Osteocyte (in vitro differentiated cells): ENCODE data around the gene UPF2. TPM values are rescaled to one million over a fixed set of nuclear protein-coding genes. Genes with fewer than 3 reads are reported as not detected.

Experiments used
- DNase-seq: peaks from one replicate; pipeline ENCODE4 v3.0.0; 2021; ENCODE audit warnings: mixed read lengths; ENCODE audit not compliant: unreplicated experiment; ENCODE audit errors: extremely low spot score
- H3K27ac Mint-ChIP-seq: one replicate; pipeline ENCODE4 v1.8.0; 2021; ENCODE audit warnings: mild to moderate bottlenecking, mixed read lengths; ENCODE audit not compliant: unreplicated experiment
- H3K27me3 Mint-ChIP-seq: one replicate; pipeline ENCODE4 v1.8.0; 2021; ENCODE audit warnings: mixed read lengths; ENCODE audit not compliant: unreplicated experiment
- H3K36me3 Mint-ChIP-seq: one replicate; pipeline ENCODE4 v1.8.0; 2021; ENCODE audit warnings: mixed read lengths; ENCODE audit not compliant: unreplicated experiment
- H3K4me1 Mint-ChIP-seq: one replicate; pipeline ENCODE4 v1.8.0; 2021; ENCODE audit warnings: mixed read lengths; ENCODE audit not compliant: unreplicated experiment
- H3K4me3 Mint-ChIP-seq: one replicate; pipeline ENCODE4 v1.8.0; 2021; ENCODE audit warnings: mild to moderate bottlenecking, moderate library complexity, mixed read lengths; ENCODE audit not compliant: unreplicated experiment
- H3K9me3 Mint-ChIP-seq: one replicate; pipeline ENCODE4 v1.8.0; 2021; ENCODE audit warnings: mixed read lengths; ENCODE audit not compliant: unreplicated experiment
- long read RNA-seq: library from polyadenylated mRNA; unstranded; transcript quantifications from one replicate; pipeline ENCODE4 v2.0.0, GENCODE V29; 2021
- total RNA-seq: library from RNA; stranded (reverse); gene quantifications from 2 replicates; pipeline ENCODE4 v1.2.1, GENCODE V29; 2021
- TF ChIP-seq, protein P1 (sequence below): fragments of 200-600 bp; sonication (generic); IDR thresholded peaks from 2 replicates; pipeline ENCODE4 v1.5.0; 2021; ENCODE audit warnings: antibody characterized with exemption, mild to moderate bottlenecking, moderate library complexity

UPF2 gene, protein sequence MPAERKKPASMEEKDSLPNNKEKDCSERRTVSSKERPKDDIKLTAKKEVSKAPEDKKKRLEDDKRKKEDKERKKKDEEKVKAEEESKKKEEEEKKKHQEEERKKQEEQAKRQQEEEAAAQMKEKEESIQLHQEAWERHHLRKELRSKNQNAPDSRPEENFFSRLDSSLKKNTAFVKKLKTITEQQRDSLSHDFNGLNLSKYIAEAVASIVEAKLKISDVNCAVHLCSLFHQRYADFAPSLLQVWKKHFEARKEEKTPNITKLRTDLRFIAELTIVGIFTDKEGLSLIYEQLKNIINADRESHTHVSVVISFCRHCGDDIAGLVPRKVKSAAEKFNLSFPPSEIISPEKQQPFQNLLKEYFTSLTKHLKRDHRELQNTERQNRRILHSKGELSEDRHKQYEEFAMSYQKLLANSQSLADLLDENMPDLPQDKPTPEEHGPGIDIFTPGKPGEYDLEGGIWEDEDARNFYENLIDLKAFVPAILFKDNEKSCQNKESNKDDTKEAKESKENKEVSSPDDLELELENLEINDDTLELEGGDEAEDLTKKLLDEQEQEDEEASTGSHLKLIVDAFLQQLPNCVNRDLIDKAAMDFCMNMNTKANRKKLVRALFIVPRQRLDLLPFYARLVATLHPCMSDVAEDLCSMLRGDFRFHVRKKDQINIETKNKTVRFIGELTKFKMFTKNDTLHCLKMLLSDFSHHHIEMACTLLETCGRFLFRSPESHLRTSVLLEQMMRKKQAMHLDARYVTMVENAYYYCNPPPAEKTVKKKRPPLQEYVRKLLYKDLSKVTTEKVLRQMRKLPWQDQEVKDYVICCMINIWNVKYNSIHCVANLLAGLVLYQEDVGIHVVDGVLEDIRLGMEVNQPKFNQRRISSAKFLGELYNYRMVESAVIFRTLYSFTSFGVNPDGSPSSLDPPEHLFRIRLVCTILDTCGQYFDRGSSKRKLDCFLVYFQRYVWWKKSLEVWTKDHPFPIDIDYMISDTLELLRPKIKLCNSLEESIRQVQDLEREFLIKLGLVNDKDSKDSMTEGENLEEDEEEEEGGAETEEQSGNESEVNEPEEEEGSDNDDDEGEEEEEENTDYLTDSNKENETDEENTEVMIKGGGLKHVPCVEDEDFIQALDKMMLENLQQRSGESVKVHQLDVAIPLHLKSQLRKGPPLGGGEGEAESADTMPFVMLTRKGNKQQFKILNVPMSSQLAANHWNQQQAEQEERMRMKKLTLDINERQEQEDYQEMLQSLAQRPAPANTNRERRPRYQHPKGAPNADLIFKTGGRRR
- 19.4 and 20.5 TPM in 2 replicates for total RNA-seq
- long read RNA-seq, partial matches to known transcripts = 13 of 17 reads
- long read RNA-seq, other reads (novel, unspliced or antisense) = 3 of 17 reads

DNA sequence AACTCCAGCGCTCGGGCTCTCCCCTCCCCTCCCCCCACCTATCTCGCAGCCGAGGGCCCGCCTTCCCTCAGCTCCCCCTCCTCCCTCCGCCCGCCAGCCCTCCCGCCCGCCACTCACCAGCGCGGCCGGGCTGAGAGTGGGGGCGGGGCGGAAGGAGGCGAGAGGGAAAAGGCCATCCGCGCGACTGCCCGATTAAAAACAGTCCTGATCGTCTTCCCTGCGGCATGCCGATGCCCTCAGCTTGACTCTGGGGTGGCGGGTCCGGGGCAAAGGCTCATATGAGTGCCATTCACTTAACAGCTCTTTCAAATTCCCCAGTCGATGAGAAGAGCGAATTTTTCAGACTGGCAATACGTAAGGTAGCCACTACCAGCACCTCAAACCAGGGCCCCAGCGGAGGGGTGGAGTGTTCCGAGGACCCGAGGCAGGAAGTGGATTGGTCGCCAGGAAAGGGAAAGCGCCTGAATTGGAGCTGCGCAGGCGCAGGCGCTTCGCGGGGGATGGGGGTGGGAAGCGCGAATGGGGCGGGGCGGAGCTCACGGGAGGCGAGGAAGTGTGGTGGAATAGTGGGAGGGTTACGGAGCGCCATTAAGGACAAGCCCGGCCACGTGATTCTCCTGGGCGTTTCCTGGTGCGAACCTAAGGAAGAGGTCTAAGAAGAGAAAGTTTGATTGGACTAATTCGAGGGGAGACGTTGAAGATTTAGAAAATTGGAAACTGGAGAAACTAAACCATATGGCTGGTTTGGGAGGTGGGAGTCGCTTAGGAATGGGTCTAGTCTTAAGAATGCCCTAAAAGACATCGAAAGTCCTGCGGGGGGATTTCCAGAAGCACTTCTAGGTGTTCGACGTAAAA is at the start of gene UPF2:
Gene UPF2, minus strand, starts transcription at position 13 of the 855 bp plus-strand sequence. CDS start 7,386 bp downstream, outside the sequence.
- peak; percentile 100 for DNase-seq
- H3K27me3 Mint-ChIP-seq = peaks cover 10% of the 10 kb centered on the region
- H3K4me3 Mint-ChIP-seq = peak within 1 kb of the TSS; percentile 81
- TF ChIP-seq, protein P1, sequence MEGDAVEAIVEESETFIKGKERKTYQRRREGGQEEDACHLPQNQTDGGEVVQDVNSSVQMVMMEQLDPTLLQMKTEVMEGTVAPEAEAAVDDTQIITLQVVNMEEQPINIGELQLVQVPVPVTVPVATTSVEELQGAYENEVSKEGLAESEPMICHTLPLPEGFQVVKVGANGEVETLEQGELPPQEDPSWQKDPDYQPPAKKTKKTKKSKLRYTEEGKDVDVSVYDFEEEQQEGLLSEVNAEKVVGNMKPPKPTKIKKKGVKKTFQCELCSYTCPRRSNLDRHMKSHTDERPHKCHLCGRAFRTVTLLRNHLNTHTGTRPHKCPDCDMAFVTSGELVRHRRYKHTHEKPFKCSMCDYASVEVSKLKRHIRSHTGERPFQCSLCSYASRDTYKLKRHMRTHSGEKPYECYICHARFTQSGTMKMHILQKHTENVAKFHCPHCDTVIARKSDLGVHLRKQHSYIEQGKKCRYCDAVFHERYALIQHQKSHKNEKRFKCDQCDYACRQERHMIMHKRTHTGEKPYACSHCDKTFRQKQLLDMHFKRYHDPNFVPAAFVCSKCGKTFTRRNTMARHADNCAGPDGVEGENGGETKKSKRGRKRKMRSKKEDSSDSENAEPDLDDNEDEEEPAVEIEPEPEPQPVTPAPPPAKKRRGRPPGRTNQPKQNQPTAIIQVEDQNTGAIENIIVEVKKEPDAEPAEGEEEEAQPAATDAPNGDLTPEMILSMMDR = no peak
- H3K4me1 Mint-ChIP-seq = peaks cover 28% of the 10 kb centered on the region
- peaks cover 4% of the 10 kb centered on the region for H3K9me3 Mint-ChIP-seq
- H3K27ac Mint-ChIP-seq = peak within 1 kb of the TSS; percentile 100
- H3K36me3 Mint-ChIP-seq = no peaks in the 10 kb centered on the region

DNA sequence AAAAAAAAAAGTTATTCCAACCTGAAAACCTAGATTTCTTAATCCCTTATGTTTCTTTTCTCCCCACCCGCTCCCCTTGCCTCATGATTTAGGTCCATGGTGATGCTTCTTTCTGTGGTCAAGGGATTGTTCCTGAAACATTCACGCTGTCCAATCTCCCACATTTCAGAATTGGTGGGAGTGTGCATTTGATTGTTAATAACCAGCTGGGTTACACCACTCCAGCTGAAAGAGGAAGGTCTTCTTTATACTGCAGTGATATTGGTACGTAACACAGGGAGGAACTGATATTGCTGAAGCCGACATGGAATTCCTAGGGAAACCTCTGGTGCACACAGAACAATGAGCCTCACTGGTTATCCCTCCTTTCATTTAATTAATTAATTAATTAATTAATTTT is 48.8 kb upstream of the UPF2 start:
- DNase-seq = no peak
- TF ChIP-seq, protein P1 = no peak
- Mint-ChIP-seq H3K4me1 (no peaks in the 10 kb centered on the region), H3K27ac (no peak overlapping the region), H3K27me3 (no peaks in the 10 kb centered on the region), H3K9me3 (no peaks in the 10 kb centered on the region), H3K36me3 (peaks cover 37% of the 10 kb centered on the region), H3K4me3 (no peak overlapping the region)

DNA sequence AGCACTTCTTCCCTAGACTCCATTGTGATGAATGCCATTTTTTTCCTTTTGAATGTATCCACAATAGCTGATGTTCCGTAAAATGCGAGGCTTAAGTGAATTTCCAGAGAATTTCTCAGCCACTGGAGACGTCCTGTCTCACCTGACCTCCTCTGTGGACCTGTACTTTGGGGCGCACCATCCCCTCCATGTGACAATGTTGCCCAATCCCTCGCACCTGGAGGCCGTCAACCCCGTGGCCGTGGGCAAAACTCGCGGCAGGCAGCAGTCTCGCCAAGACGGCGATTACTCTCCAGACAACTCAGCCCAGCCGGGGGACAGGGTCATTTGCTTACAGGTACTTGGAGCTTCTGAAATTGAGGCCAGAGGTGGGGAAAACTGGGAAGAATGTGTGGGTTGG is 46.3 kb upstream of the UPF2 start:
- no peak for DNase-seq
- Mint-ChIP-seq H3K4me1 (no peaks in the 10 kb centered on the region), H3K9me3 (no peaks in the 10 kb centered on the region), H3K27ac (no peak overlapping the region), H3K36me3 (peaks cover 40% of the 10 kb centered on the region), H3K27me3 (no peaks in the 10 kb centered on the region), H3K4me3 (no peak overlapping the region)
- TF ChIP-seq, protein P1 = no peak

DNA sequence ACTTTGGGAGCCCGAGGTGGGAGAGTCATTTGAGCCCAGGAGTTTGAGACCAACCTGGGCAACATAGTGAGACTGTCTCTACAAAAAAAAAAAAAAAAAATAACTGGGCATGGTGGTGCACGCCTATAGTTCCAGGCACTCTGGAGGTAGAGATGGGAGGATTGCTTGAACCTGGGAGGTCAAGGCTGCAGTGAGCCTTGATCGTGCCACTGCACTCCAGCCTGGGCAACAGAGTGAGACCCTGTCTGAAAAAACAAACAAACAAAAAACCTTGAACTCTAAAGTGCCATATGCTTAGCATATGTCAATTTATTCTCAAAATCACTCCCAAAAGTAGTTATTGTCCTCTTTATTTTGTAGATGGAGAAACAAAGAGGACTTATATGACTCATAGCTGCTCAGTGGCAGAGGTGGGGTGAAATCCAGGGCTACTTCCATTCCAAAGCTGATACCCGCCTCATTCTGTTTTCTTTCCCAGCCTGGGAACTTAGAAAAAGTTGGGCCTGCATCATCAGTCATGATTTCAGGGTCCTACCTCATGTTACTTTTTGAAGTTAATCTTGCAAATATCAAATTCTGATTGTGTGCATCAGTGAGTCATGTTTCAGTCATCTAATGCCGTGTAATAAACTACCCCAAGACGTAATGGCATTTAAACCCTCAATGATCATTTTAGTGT is 39.4 kb upstream of the UPF2 start:
- DNase-seq = no peak

More for the DNA sequence above, 39.4 kb upstream of the UPF2 start:
- Mint-ChIP-seq H3K27ac (no peak overlapping the region), H3K9me3 (no peaks in the 10 kb centered on the region), H3K27me3 (no peaks in the 10 kb centered on the region), H3K36me3 (peaks cover 17% of the 10 kb centered on the region), H3K4me1 (no peaks in the 10 kb centered on the region), H3K4me3 (no peak overlapping the region)
- TF ChIP-seq, protein P1 = no peak
